HG03521 (cell line): ENCODE results near the gene OR6Y1.

Experiments
- ATAC-seq: cut with Tn5 transposase; IDR thresholded peaks from one replicate; pipeline ENCODE4 v1.9.1; 2021; ENCODE audit warnings: mild to moderate bottlenecking, moderate library complexity; ENCODE audit not compliant: unreplicated experiment

Gene OR6Y1

GRCh38 chr1:158506369-158506987, 47.7 kb downstream of the OR6Y1 start:
- no peak for ATAC-seq

GRCh38 chr1:158496374-158496773, 57.8 kb downstream of the OR6Y1 start:
- ATAC-seq = no peak

GRCh38 chr1:158494796-158495195, 59.4 kb downstream of the OR6Y1 start:
- no peak for ATAC-seq
